Breast epithelium (tissue), 4 donors: Measurements from ENCODE around the gene OAS2. TPM values are rescaled to one million over a fixed set of nuclear protein-coding genes. Genes with fewer than 3 reads are reported as not detected.

Source experiments
- DNase-seq, 2 donors: peaks; one replicate each; pipeline ENCODE4 v3.0.0-alpha.2; 2019; ENCODE audit warnings: low spot score in 2 of 2
- H3K27ac ChIP-seq, 2 donors: fragments of 200-600 bp; sonication (generic) in 1 of 2; one replicate each; pipeline ENCODE4 v1.5.1; 2016 to 2019; ENCODE audit warnings: mild to moderate bottlenecking in 1 of 2
- H3K27me3 ChIP-seq, 2 donors: fragments of 200-600 bp; sonication (generic) in 1 of 2; one replicate each; pipeline versions ENCODE4 v1.5.1 to v1.6.0; 2017 to 2019; ENCODE audit warnings: control low read depth in 1 of 2, mild to moderate bottlenecking in 1 of 2
- H3K36me3 ChIP-seq: fragments of 200-600 bp; one replicate; pipeline ENCODE4 v1.5.1; 2019
- H3K4me1 ChIP-seq, 2 donors: fragments of 200-600 bp; sonication (generic); one replicate each; pipeline ENCODE4 v1.5.1; 2016 to 2019; ENCODE audit warnings: control low read depth in 1 of 2
- H3K4me3 ChIP-seq, 3 donors: fragments of 200-600 bp; sonication (generic); 1 replicate in 2 of 3; 2 replicates in 1 of 3; pipeline ENCODE4 v1.5.1; 2016 to 2019; ENCODE audit warnings: mild to moderate bottlenecking in 3 of 3, moderate library complexity in 2 of 3
- H3K9me3 ChIP-seq, 2 donors: fragments of 200-600 bp; sonication (generic) in 1 of 2; one replicate each; pipeline ENCODE4 v1.5.1; 2016 to 2019; ENCODE audit warnings: control low read depth in 1 of 2
- POLR2A ChIP-seq: fragments of 450-650 bp; IDR thresholded peaks from one replicate; pipeline ENCODE4 v1.6.1; 2016; ENCODE audit warnings: antibody characterized with exemption, mild to moderate bottlenecking, moderate library complexity
- POLR2AphosphoS5 ChIP-seq, 3 donors: sonication (generic); formaldehyde crosslinking; IDR thresholded peaks; one replicate each; pipeline ENCODE4 v1.6.1; 2017; ENCODE audit warnings: antibody characterized with exemption in 3 of 3
- intact Hi-C: fragments of 100-400 bp; cut with DNase I; formaldehyde crosslinking; loops from one replicate; pipeline ENCODE4 v1.15.1; 2023; ENCODE audit warnings: low total_unique reads
- total RNA-seq, 3 donors: library from RNA; depleted of rRNA; stranded (reverse); fragments of >200 nt; gene quantifications; one replicate each; pipeline ENCODE4 v1.1.0, GENCODE V29; 2016
- TF ChIP-seq, protein P1 (sequence below), 3 donors: fragments of 450-650 bp; IDR thresholded peaks; one replicate each; pipeline ENCODE4 v1.5.1; 2016 to 2017; ENCODE audit warnings: antibody characterized with exemption in 3 of 3, mild to moderate bottlenecking in 3 of 3, moderate library complexity in 3 of 3

The OAS2 gene
- total RNA-seq, 3 donors from 2014 or later, result 6.2 to 9.5 (median 7.9) TPM

DNA sequence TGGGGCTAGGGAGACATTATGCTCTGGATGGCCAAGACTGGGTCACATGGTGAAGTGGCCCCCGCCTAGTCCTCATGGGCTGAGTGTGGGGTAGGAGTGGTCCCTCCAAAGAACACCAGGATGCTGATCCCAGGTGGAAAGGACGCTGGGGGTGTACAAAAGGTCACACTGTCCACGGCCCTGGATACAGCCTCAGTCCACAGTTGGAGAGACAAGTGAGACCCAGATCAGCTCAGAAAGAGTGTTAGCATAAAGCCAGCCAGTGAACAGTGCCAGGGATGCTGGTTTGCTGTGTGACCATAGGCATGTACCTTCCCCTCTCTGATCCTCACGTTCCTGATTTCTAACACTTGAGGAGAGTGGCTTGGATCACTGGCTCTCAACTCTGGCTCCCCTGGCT is 13.4 kb upstream of the OAS2 start:
- TF ChIP-seq POLR2AphosphoS5 (IDR thresholded peaks at IDR 0.05), result no peak
- TF ChIP-seq, protein P1, sequence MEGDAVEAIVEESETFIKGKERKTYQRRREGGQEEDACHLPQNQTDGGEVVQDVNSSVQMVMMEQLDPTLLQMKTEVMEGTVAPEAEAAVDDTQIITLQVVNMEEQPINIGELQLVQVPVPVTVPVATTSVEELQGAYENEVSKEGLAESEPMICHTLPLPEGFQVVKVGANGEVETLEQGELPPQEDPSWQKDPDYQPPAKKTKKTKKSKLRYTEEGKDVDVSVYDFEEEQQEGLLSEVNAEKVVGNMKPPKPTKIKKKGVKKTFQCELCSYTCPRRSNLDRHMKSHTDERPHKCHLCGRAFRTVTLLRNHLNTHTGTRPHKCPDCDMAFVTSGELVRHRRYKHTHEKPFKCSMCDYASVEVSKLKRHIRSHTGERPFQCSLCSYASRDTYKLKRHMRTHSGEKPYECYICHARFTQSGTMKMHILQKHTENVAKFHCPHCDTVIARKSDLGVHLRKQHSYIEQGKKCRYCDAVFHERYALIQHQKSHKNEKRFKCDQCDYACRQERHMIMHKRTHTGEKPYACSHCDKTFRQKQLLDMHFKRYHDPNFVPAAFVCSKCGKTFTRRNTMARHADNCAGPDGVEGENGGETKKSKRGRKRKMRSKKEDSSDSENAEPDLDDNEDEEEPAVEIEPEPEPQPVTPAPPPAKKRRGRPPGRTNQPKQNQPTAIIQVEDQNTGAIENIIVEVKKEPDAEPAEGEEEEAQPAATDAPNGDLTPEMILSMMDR (IDR thresholded peaks at IDR 0.05), result no peak
- no peak for TF ChIP-seq POLR2A
- H3K27me3 ChIP-seq, result no peaks in the 10 kb centered on the region
- peaks cover 6% of the 10 kb centered on the region for H3K36me3 ChIP-seq
- no peak overlapping the region for H3K27ac ChIP-seq
- no peaks in the 10 kb centered on the region for H3K9me3 ChIP-seq
- H3K4me3 ChIP-seq, result no peak overlapping the region
- no peaks in the 10 kb centered on the region for H3K4me1 ChIP-seq
- intact Hi-C loops, result no loop called here
- no peak for DNase-seq

DNA sequence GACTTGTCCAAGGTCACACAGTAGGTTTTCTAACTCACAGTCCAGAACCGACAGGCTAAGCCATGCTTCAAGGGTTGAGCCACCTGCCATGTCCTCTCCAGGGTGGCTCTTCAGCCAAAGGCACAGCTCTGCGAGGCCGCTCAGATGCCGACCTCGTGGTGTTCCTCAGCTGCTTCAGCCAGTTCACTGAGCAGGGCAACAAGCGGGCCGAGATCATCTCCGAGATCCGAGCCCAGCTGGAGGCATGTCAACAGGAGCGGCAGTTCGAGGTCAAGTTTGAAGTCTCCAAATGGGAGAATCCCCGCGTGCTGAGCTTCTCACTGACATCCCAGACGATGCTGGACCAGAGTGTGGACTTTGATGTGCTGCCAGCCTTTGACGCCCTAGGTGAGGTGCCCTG is 12.7 kb upstream of the OAS2 start:
- TF ChIP-seq POLR2A (no peak), POLR2AphosphoS5 (IDR thresholded peaks at IDR 0.05) (no peak)
- TF ChIP-seq, protein P1 (IDR thresholded peaks at IDR 0.05), result no peak
- Histone ChIP-seq H3K27ac (no peak overlapping the region), H3K4me3 (no peak overlapping the region), H3K36me3 (peaks cover 6% of the 10 kb centered on the region), H3K9me3 (no peaks in the 10 kb centered on the region), H3K27me3 (no peaks in the 10 kb centered on the region), H3K4me1 (no peaks in the 10 kb centered on the region)
- intact Hi-C loops, result no loop called here
- no peak for DNase-seq

DNA sequence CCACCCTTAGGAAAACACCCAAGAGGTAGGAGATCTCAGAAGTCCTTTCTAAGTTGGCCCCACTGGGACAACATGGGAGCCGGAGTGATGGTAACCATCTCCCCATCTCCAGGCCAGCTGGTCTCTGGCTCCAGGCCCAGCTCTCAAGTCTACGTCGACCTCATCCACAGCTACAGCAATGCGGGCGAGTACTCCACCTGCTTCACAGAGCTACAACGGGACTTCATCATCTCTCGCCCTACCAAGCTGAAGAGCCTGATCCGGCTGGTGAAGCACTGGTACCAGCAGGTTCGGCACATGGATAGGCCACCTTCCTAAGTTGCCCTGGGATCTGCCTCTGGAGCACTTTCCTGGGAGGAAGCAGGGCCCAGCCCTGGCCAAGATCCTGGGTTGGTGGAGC is 11.0 kb upstream of the OAS2 start:
- Histone ChIP-seq H3K4me3 (no peak overlapping the region), H3K9me3 (no peaks in the 10 kb centered on the region), H3K4me1 (no peaks in the 10 kb centered on the region), H3K27me3 (no peaks in the 10 kb centered on the region), H3K27ac (no peak overlapping the region), H3K36me3 (peaks cover 2% of the 10 kb centered on the region)
- TF ChIP-seq POLR2AphosphoS5 (IDR thresholded peaks at IDR 0.05), result no peak
- no peak for TF ChIP-seq POLR2A
- TF ChIP-seq, protein P1 (IDR thresholded peaks at IDR 0.05), result no peak
- no peak for DNase-seq
- intact Hi-C loops, result no loop called here

DNA sequence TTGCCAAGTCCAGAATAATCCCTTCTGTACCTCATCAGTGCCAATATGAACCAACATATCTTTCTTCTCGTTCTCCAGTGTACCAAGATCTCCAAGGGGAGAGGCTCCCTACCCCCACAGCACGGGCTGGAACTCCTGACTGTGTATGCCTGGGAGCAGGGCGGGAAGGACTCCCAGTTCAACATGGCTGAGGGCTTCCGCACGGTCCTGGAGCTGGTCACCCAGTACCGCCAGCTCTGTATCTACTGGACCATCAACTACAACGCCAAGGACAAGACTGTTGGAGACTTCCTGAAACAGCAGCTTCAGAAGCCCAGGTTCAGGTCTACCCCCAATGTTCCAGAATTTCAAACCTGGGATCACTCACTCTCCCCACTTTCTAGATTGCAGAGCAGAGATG is 10.5 kb upstream of the OAS2 start:
- Histone ChIP-seq H3K9me3 (no peaks in the 10 kb centered on the region), H3K27me3 (no peaks in the 10 kb centered on the region), H3K4me3 (no peak overlapping the region), H3K4me1 (no peaks in the 10 kb centered on the region), H3K27ac (no peak overlapping the region), H3K36me3 (no peaks in the 10 kb centered on the region)
- DNase-seq, result no peak
- no peak for TF ChIP-seq POLR2A
- TF ChIP-seq, protein P1 (IDR thresholded peaks at IDR 0.05), result no peak
- TF ChIP-seq POLR2AphosphoS5 (IDR thresholded peaks at IDR 0.05), result no peak
- intact Hi-C loops, result no loop called here

DNA sequence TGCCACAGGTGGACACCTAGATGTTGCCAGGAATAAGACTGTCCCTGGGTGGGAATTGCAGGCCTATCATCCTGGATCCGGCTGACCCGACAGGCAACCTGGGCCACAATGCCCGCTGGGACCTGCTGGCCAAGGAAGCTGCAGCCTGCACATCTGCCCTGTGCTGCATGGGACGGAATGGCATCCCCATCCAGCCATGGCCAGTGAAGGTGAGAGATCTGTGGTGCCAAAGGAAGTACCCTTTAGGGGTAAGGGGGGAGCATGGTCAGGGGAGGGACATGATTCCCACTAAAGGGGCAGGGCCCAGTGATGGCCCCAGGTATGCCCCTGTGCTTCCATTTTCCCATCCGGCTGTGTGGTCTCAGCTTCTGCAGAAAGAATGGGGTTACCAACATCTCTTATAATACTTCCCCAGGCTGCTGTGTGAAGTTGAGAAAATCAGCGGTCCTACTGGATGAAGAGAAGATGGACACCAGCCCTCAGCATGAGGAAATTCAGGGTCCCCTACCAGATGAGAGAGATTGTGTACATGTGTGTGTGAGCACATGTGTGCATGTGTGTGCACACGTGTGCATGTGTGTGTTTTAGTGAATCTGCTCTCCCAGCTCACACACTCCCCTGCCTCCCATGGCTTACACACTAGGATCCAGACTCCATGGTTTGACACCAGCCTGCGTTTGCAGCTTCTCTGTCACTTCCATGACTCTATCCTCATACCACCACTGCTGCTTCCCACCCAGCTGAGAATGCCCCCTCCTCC is 8.6 kb upstream of the OAS2 start:
- H3K4me1 ChIP-seq, result no peaks in the 10 kb centered on the region
- no peaks in the 10 kb centered on the region for H3K27me3 ChIP-seq
- H3K36me3 ChIP-seq, result no peaks in the 10 kb centered on the region
- no peak for TF ChIP-seq POLR2A
- TF ChIP-seq POLR2AphosphoS5 (IDR thresholded peaks at IDR 0.05), result no peak
- TF ChIP-seq, protein P1 (IDR thresholded peaks at IDR 0.05), result no peak
- no peaks in the 10 kb centered on the region for H3K9me3 ChIP-seq
- H3K4me3 ChIP-seq, result no peak overlapping the region
- no peak overlapping the region for H3K27ac ChIP-seq
- intact Hi-C loops, result loop anchor here (2.0 kb wide), 1 partner anchor 47 kb away; no protein-coding TSS in a partner anchor
- DNase-seq, result no peak
